HepG2 (cell line): ENCODE measurements around the gene LRRC73. TPM values are rescaled to one million over a fixed set of nuclear protein-coding genes. Genes with fewer than 3 reads are reported as not detected.
"Not testable (repeated sequence)": the region's sequence is repeated elsewhere in the genome, so short reads cannot be mapped to it uniquely, and the experiment has no call there.

Experiments used
- ATAC-seq: fragments of 200-7000 bp; cut with Tn5 transposase; 3 replicates; pipeline ENCODE4 v1.9.1; 2020; ENCODE audit warnings: mild to moderate bottlenecking, moderate library complexity
- BruUV-seq: library from RNA; stranded (reverse); fragments of 400-500 nt; replicated peaks from 2 replicates; lab custom pipeline; 2021; lab: Mats Ljungman, UMichigan
- CTCF ChIA-PET: fragments of 300-600 bp; formaldehyde crosslinking; extraction: SDS; loops from one replicate; lab custom pipeline; 2021; ENCODE audit warnings: low total read pairs, inconsistent platforms, low intra/inter-chr PET ratio; lab: Yijun Ruan, JAX
- POLR2A ChIA-PET: fragments of 350-600 bp; sonication (Branson Sonifier 250); formaldehyde crosslinking; loops from one replicate; lab custom pipeline; 2020; ENCODE audit warnings: antibody characterized with exemption, inconsistent platforms; lab: Yijun Ruan, JAX
- DNase-seq: peaks from one replicate; pipeline ENCODE4 v3.0.0-alpha.2; 2015; ENCODE audit warnings: low spot score
- FAIRE-seq: peaks from 3 replicates; lab custom pipeline; 2011; peaks lifted over from hg19 to GRCh38; lab: Jason Lieb, UNC
- H2AFZ ChIP-seq: one replicate; pipeline ENCODE4 v1.6.1; 2011; ENCODE audit warnings: low read length, inconsistent platforms
- H3K27ac ChIP-seq: fragments of 300-600 bp; 3 replicates; pipeline ENCODE4 v1.8.0; 2011; ENCODE audit warnings: mixed run types, mild to moderate bottlenecking, mixed read lengths, low read length, inconsistent platforms; ENCODE audit not compliant: insufficient read depth; ENCODE audit errors: extremely low read length
- H3K27me3 ChIP-seq, 2 experiments: fragments of 200-600 bp in 1 of 2; 2 replicates in 1 of 2; 3 replicates in 1 of 2; pipeline versions ENCODE4 v1.6.0 to v1.8.0; 2011; ENCODE audit warnings: low read length in 2 of 2, mild to moderate bottlenecking in 2 of 2, moderate library complexity in 2 of 2, inconsistent platforms in 1 of 2; ENCODE audit not compliant: insufficient read depth in 2 of 2, control insufficient read depth in 1 of 2
- H3K36me3 ChIP-seq, 2 experiments: fragments of 200-600 bp in 1 of 2; replicated peaks in 1 of 2; 2 replicates in 1 of 2; 3 replicates in 1 of 2; pipeline versions ENCODE4 v1.5.1 to v1.8.0; 2011; ENCODE audit warnings: low read length in 2 of 2, inconsistent platforms in 1 of 2; ENCODE audit not compliant: insufficient read depth in 2 of 2, control insufficient read depth in 1 of 2
- H3K4me1 ChIP-seq: 2 replicates; pipeline ENCODE4 v1.5.1; 2012; ENCODE audit warnings: low read length, inconsistent platforms; ENCODE audit not compliant: insufficient read depth
- H3K4me2 ChIP-seq: 2 replicates; pipeline ENCODE4 v1.6.0; 2011; ENCODE audit warnings: low read depth, low read length, inconsistent platforms
- H3K4me3 ChIP-seq, 3 experiments: fragments of 200-600 bp in 1 of 3; sonication (generic), shearing (Covaris generic) in 1 of 3; replicated peaks in 1 of 3; 2 replicates each; pipeline ENCODE4 v1.5.1; 2011 to 2016; ENCODE audit warnings: low read length in 3 of 3, inconsistent platforms in 2 of 3, low read depth in 2 of 3, mild to moderate bottlenecking in 2 of 3, control low read depth in 1 of 3, mixed read lengths in 1 of 3; ENCODE audit not compliant: insufficient read depth in 1 of 3
- H3K79me2 ChIP-seq: one replicate; pipeline ENCODE4 v1.6.1; 2011; ENCODE audit warnings: low read length, inconsistent platforms; ENCODE audit not compliant: insufficient read depth
- H3K9ac ChIP-seq: 2 replicates; pipeline ENCODE4 v1.6.0; 2011; ENCODE audit warnings: mild to moderate bottlenecking, low read depth, low read length, inconsistent platforms; ENCODE audit not compliant: insufficient read depth
- H3K9me3 ChIP-seq: 2 replicates; pipeline ENCODE4 v1.5.1; 2012; ENCODE audit warnings: mild to moderate bottlenecking, low read length
- H4K20me1 ChIP-seq: 2 replicates; pipeline ENCODE4 v1.6.0; 2011; ENCODE audit warnings: inconsistent platforms, mild to moderate bottlenecking, low read length, moderate library complexity; ENCODE audit not compliant: insufficient read depth
- FOSL2 ChIP-seq: sonication (generic); formaldehyde crosslinking; IDR thresholded peaks from 2 replicates; pipeline ENCODE4 v1.4.0; 2020; ENCODE audit warnings: missing genetic modification reagents
- MAFF ChIP-seq: IDR thresholded peaks from 2 replicates; pipeline ENCODE4 v1.6.1; 2011; ENCODE audit warnings: low read depth, low read length, improper control_type of control experiment
- TEAD2 ChIP-seq: sonication (generic); formaldehyde crosslinking; IDR thresholded peaks from 2 replicates; pipeline ENCODE4 v1.9.0; 2021; ENCODE audit warnings: missing genetic modification reagents
- ZNF3 ChIP-seq: IDR thresholded peaks from 2 replicates; pipeline ENCODE4 v1.7.0; 2017; ENCODE audit warnings: inconsistent platforms
- ZNF800 ChIP-seq: sonication (generic); formaldehyde crosslinking; IDR thresholded peaks from 2 replicates; pipeline ENCODE4 v1.4.0; 2020; ENCODE audit warnings: missing genetic modification reagents
- WGBS: methylation state at CpG from one replicate; pipeline ENCODE4 v1.1.6; 2017; ENCODE audit warnings: low lambda C conversion rate; 5-methylcytosine and 5-hydroxymethylcytosine counted together
- in situ Hi-C: cut with HindIII; loops from 2 replicates; pipeline ENCODE4 v1.10.0; 2017; ENCODE audit warnings: low pct_unique_long_range_greater_than_20kb; ENCODE audit not compliant: extremely low pct_ligation_motif_present
- intact Hi-C: fragments of 100-400 bp; cut with micrococcal nuclease; formaldehyde crosslinking; loops from one replicate; pipeline ENCODE4 v1.10.0; 2022; ENCODE audit not compliant: unreplicated experiment
- polyA plus RNA-seq, 8 experiments: library from polyadenylated mRNA; depleted of rRNA in 3 of 8; stranded (reverse) in 7 of 8; unstranded in 1 of 8; fragments of >200 nt; fragmentation: Illumina TruSeq in 4 of 8; extraction: Trizol in 4 of 8; gene quantifications; 2 replicates each; pipeline versions ENCODE4 v1.2.1 to v1.2.3, GENCODE V29; 2011 to 2016; ENCODE audit warnings: low read depth in 4 of 8, missing spikeins in 1 of 8, mixed read lengths in 1 of 8; ENCODE audit not compliant: insufficient read depth in 1 of 8
- total RNA-seq, 5 experiments: library from RNA; depleted of rRNA; stranded (reverse); fragments of >200 nt; fragmentation: Illumina TruSeq; extraction: Trizol; gene quantifications; 2 replicates each; pipeline ENCODE4 v1.2.3, GENCODE V29; 2016; ENCODE audit warnings: low read depth in 1 of 5

The LRRC73 gene
- total and polyA plus RNA-seq, 2 of the 13 experiments (the other 11 are each of a cell fraction or from before 2014, with no cell fraction given): 0.11 to 0.12 TPM

GRCh38 chr6:43459535-43459934, 50.6 kb downstream of the LRRC73 start (continued):
- no peak for TF ChIP-seq MAFF
- no peak for TF ChIP-seq TEAD2 (CRISPR knock-in tag)
- TF ChIP-seq ZNF800 (CRISPR knock-in tag): no peak
- TF ChIP-seq ZNF3 (CRISPR knock-in tag): no peak

DNA sequence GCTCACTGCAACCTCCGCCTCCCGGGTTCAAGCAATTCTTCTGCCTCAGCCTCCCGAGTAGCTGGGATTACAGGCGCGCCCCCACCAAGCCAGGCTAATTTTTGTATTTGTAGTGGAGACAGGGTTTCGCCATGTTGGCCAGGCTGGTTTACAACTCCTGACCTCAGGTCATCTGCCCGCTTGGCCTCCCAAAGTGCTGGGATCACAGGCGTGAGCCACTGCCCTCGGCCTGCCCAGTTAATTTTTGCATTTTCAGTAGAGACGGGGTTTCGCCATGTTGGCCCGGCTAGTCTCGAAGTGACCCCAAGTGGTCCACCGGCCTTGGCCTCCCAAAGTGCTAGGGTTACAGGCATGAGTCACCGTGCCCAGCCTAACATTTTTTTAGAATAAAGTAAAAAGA, 52.0 kb downstream of the LRRC73 start:
- TF ChIP-seq FOSL2: peak; percentile 29; the same call in 1 of the 2 replicates
- TF ChIP-seq, all 625 proteins: peak for 1; not testable (repeated sequence) for 624
- POLR2A ChIA-PET: interaction anchor here (0.9 to 4.7 kb wide), 6 partner anchors 9 to 89 kb away, joined by 4 to 38 read pairs (median 7); partner anchors contain the start of genes ABCC10 and ZNF318
- in situ Hi-C loops: loop anchor here (5.0 kb wide), 1 partner anchor 34 kb away; no protein-coding TSS in a partner anchor
- H3K36me3 ChIP-seq, H2AFZ ChIP-seq, H3K27ac ChIP-seq, H3K27me3 ChIP-seq, H3K9ac ChIP-seq, ATAC-seq, H3K79me2 ChIP-seq, H4K20me1 ChIP-seq, FAIRE-seq, BruUV-seq, intact Hi-C loops, H3K4me2 ChIP-seq, H3K9me3 ChIP-seq, H3K4me3 ChIP-seq, DNase-seq: not testable (repeated sequence)
- CTCF ChIA-PET: interaction anchor here (1.0 kb wide), 1 partner anchor 48 kb away, joined by 3 read pairs; no protein-coding TSS in a partner anchor
- 76% methylated on average over 15 of the region's 15 CpGs for WGBS
- peaks cover 26% of the 10 kb centered on the region for H3K4me1 ChIP-seq
